GM12878 (cell line): ENCODE data around the gene GPC6. TPM values are rescaled to one million over a fixed set of nuclear protein-coding genes. Genes with fewer than 3 reads are reported as not detected.

Experiments used
- ATAC-seq: fragments of 200-7000 bp; cut with Tn5 transposase; 3 replicates; pipeline ENCODE4 v1.9.1; 2020; ENCODE audit warnings: mild to moderate bottlenecking, moderate library complexity
- BruUV-seq: library from RNA; stranded (reverse); fragments of 400-500 nt; replicated peaks from 2 replicates; lab custom pipeline; 2021; lab: Mats Ljungman, UMichigan
- CTCF ChIA-PET: fragments of 300-600 bp; sonication (Branson Sonifier 250); formaldehyde crosslinking; extraction: SDS; loops from one replicate; lab custom pipeline; 2021; ENCODE audit warnings: inconsistent platforms; lab: Yijun Ruan, JAX
- POLR2A ChIA-PET: fragments of 350-600 bp; formaldehyde crosslinking; extraction: SDS; loops from one replicate; lab custom pipeline; 2021; ENCODE audit warnings: inconsistent platforms; lab: Charles Lee
- RAD21 ChIA-PET: fragments of 300-600 bp; sonication (Branson Sonifier 250); formaldehyde crosslinking; loops from one replicate; lab custom pipeline; 2023; ENCODE audit warnings: antibody characterized with exemption; ENCODE audit not compliant: unreplicated experiment; lab: Charles Lee
- SMC1A ChIA-PET: fragments of 300-600 bp; sonication (Branson Sonifier 250); formaldehyde crosslinking; loops from one replicate; lab custom pipeline; 2023; ENCODE audit not compliant: unreplicated experiment, uncharacterized antibody; lab: Charles Lee
- DNase-seq: peaks from one replicate; pipeline ENCODE4 v3.0.0-alpha.2; 2011; ENCODE audit warnings: low read depth, low spot score
- FAIRE-seq: peaks from 3 replicates; lab custom pipeline; 2011; peaks lifted over from hg19 to GRCh38; lab: Jason Lieb, UNC
- H2AFZ ChIP-seq: 2 replicates; pipeline ENCODE4 v1.6.0; 2011; ENCODE audit warnings: low read depth, low read length, control low read depth; ENCODE audit not compliant: control insufficient read depth
- H3K27ac ChIP-seq: 2 replicates; pipeline ENCODE4 v1.5.1; 2011; ENCODE audit warnings: control low read depth; ENCODE audit not compliant: control insufficient read depth, insufficient read depth
- H3K27me3 ChIP-seq, 2 experiments: replicated peaks in 1 of 2; 2 replicates each; pipeline versions ENCODE4 v1.6.0 to v1.6.1; 2011; ENCODE audit warnings: low read length in 1 of 2; ENCODE audit not compliant: control insufficient read depth in 2 of 2, insufficient read depth in 2 of 2
- H3K36me3 ChIP-seq, 2 experiments: 2 replicates each; pipeline ENCODE4 v1.5.1; 2011; ENCODE audit warnings: low read length in 1 of 2; ENCODE audit not compliant: control insufficient read depth in 2 of 2, insufficient read depth in 2 of 2
- H3K4me1 ChIP-seq: 2 replicates; pipeline ENCODE4 v1.6.1; 2011; ENCODE audit warnings: mild to moderate bottlenecking, low read length, moderate library complexity, mixed read lengths; ENCODE audit not compliant: control insufficient read depth, insufficient read depth
- H3K4me2 ChIP-seq: 2 replicates; pipeline ENCODE4 v1.6.0; 2011; ENCODE audit warnings: control low read depth; ENCODE audit not compliant: control insufficient read depth, insufficient read depth
- H3K4me3 ChIP-seq: fragments of 200-600 bp; sonication (generic); 2 replicates; pipeline ENCODE4 v1.5.1; 2016
- H3K79me2 ChIP-seq: 2 replicates; pipeline ENCODE4 v1.6.0; 2011; ENCODE audit warnings: low read length; ENCODE audit not compliant: control insufficient read depth, insufficient read depth
- H3K9ac ChIP-seq: 2 replicates; pipeline ENCODE4 v1.8.0; 2011; ENCODE audit warnings: low read length, control low read depth, mixed read lengths; ENCODE audit not compliant: control insufficient read depth, insufficient read depth
- H3K9me3 ChIP-seq: replicated peaks from 3 replicates; pipeline ENCODE4 v1.5.1; 2011; ENCODE audit warnings: mild to moderate bottlenecking, low read length; ENCODE audit not compliant: control insufficient read depth, insufficient read depth
- H4K20me1 ChIP-seq: 2 replicates; pipeline ENCODE4 v1.6.0; 2011; ENCODE audit not compliant: control insufficient read depth, insufficient read depth
- BMI1 ChIP-seq: fragments of 450-650 bp; IDR thresholded peaks from 2 replicates; pipeline ENCODE4 v1.6.1; 2016; ENCODE audit warnings: mild to moderate bottlenecking, moderate library complexity, borderline replicate concordance
- CBX3 ChIP-seq: fragments of 200-600 bp; sonication (generic); IDR thresholded peaks from 2 replicates; pipeline ENCODE4 v1.6.1; 2016; ENCODE audit warnings: low read depth, borderline replicate concordance
- CHD2 ChIP-seq: IDR thresholded peaks from 2 replicates; pipeline ENCODE4 v1.6.1; 2011; ENCODE audit warnings: low read depth, low read length, improper control_type of control experiment, borderline replicate concordance
- CUX1 ChIP-seq: IDR thresholded peaks from 2 replicates; pipeline ENCODE4 v1.6.1; 2012; ENCODE audit warnings: improper control_type of control experiment, low read depth, low read length; ENCODE audit not compliant: insufficient replicate concordance
- DPF2 ChIP-seq: fragments of 450-650 bp; IDR thresholded peaks from 2 replicates; pipeline ENCODE4 v1.6.1; 2017; ENCODE audit warnings: mild to moderate bottlenecking
- ETV6 ChIP-seq, 2 experiments: fragments of 450-650 bp in 1 of 2; IDR thresholded peaks in 1 of 2; conservative IDR thresholded peaks in 1 of 2; 2 replicates each; pipeline ENCODE4 v1.6.1; 2014; ENCODE audit warnings: antibody characterized with exemption in 1 of 2, borderline replicate concordance in 1 of 2, low read depth in 1 of 2, mild to moderate bottlenecking in 1 of 2, moderate library complexity in 1 of 2
- MTA2 ChIP-seq: fragments of 450-650 bp; IDR thresholded peaks from 2 replicates; pipeline ENCODE4 v1.6.1; 2016; ENCODE audit warnings: low read depth, mild to moderate bottlenecking, moderate library complexity
- ZBTB4 ChIP-seq: fragments of 450-650 bp; formaldehyde crosslinking; IDR thresholded peaks from 2 replicates; pipeline ENCODE4 v1.4.0; 2022; ENCODE audit warnings: mild to moderate bottlenecking, moderate library complexity
- ZZZ3 ChIP-seq: IDR thresholded peaks from 2 replicates; pipeline ENCODE4 v1.6.1; 2011; ENCODE audit warnings: low read depth; ENCODE audit not compliant: control insufficient read depth, insufficient read length
- WGBS: methylation state at CpG from one replicate; pipeline ENCODE4 v1.1.6; 2016; ENCODE audit warnings: low lambda C conversion rate; ENCODE audit not compliant: insufficient replicate concordance, insufficient coverage; ENCODE audit errors: missing lambda C conversion rate; 5-methylcytosine and 5-hydroxymethylcytosine counted together
- in situ Hi-C: fragments of 300-500 bp; cut with MboI; formaldehyde crosslinking; loops from 9 replicates; pipeline ENCODE4 v1.14.3; 2018; ENCODE audit warnings: mixed read lengths
- intact Hi-C: fragments of 100-400 bp; cut with micrococcal nuclease; formaldehyde crosslinking; loops from one replicate; pipeline ENCODE4 v1.14.2; 2022; ENCODE audit not compliant: unreplicated experiment
- polyA plus RNA-seq, 11 experiments: library from polyadenylated mRNA; depleted of rRNA in 4 of 11; unstranded in 6 of 11; stranded (reverse) in 5 of 11; fragments of >200 nt; fragmentation: Nextera tagmentation in 4 of 11; fragmentation: Illumina TruSeq in 1 of 11; extraction: Ambion mirVana in 4 of 11; extraction: Trizol in 1 of 11; gene quantifications; 1 replicate in 1 of 11; 2 replicates in 10 of 11; pipeline versions ENCODE4 v1.2.1 to v1.2.3, GENCODE V29; 2011 to 2016; ENCODE audit warnings: inconsistent platforms in 2 of 11, missing spikeins in 2 of 11, low read depth in 1 of 11
- total RNA-seq, 4 experiments: library from RNA; depleted of rRNA in 3 of 4; stranded (reverse); fragments of >200 nt in 3 of 4; fragmentation: Illumina TruSeq in 1 of 4; extraction: Trizol in 1 of 4; gene quantifications; 2 replicates each; pipeline versions ENCODE4 v1.2.1 to v1.2.3, GENCODE V29; 2013 to 2021

Gene GPC6
- total and polyA plus RNA-seq, 10 of the 15 experiments (the other 5 are each of a cell fraction or from before 2014, with no cell fraction given), result 0.03 to 0.04 (median 0.03) TPM; not detected in 7

- Histone ChIP-seq H3K27ac (no peak overlapping the region), H3K36me3 (no peaks in the 10 kb centered on the region)
- no peak for TF ChIP-seq DPF2
- TF ChIP-seq ZZZ3, result no peak
- TF ChIP-seq CBX3, result no peak
- no peak for TF ChIP-seq CHD2
- TF ChIP-seq MTA2, result no peak
- no peak for TF ChIP-seq BMI1
- no peak for TF ChIP-seq ETV6 (conservative IDR thresholded peaks at IDR 0.05 in 1 of 2, IDR thresholded peaks at IDR 0.05 in 1 of 2; ENCODE audit: borderline replicate concordance in 1 of 2, low read depth in 1 of 2)
- TF ChIP-seq CUX1, result no peak
- no peak for TF ChIP-seq ZBTB4 (CRISPR knock-in tag)
- TF ChIP-seq, all 136 proteins: peak for 0
- H3K4me1 ChIP-seq, result no peaks in the 10 kb centered on the region
- H3K4me2 ChIP-seq, result no peak overlapping the region
- RAD21 ChIA-PET, result no interaction called here
- no peak for FAIRE-seq
- no peaks in the 10 kb centered on the region for H3K9me3 ChIP-seq
- in situ Hi-C loops (no loop called here), intact Hi-C loops (no loop called here)
- POLR2A ChIA-PET, result no interaction called here
- H3K4me3 ChIP-seq, result no peak overlapping the region
- H4K20me1 ChIP-seq, result no peaks in the 10 kb centered on the region
- H3K79me2 ChIP-seq, result no peaks in the 10 kb centered on the region
- DNase-seq, result no peak
- SMC1A ChIA-PET, result no interaction called here
- no peak overlapping the region for H3K9ac ChIP-seq
- H3K27me3 ChIP-seq, result no peaks in the 10 kb centered on the region
- no peak overlapping the region for H2AFZ ChIP-seq
- no TSS peak for BruUV-seq
- CTCF ChIA-PET, result interaction anchor here (0.6 kb wide), 1 partner anchor 42 kb away, joined by 3 read pairs; no protein-coding TSS in a partner anchor
- 17% methylated on average over 2 of the region's 2 CpGs for WGBS
- ATAC-seq, result no peak
These were observed 645.8 kb downstream of the GPC6 start for GRCh38 chr13:93872376-93872775.
